Heart left ventricle (tissue), 16 donors: Measurements from ENCODE around the gene TFDP1. TPM values are rescaled to one million over a fixed set of nuclear protein-coding genes. Genes with fewer than 3 reads are reported as not detected.

Experiments
- ATAC-seq, 4 donors: fragments of 200-7000 bp; cut with Tn5 transposase; one replicate each; pipeline ENCODE4 v1.9.1; 2020 to 2022; ENCODE audit warnings: moderate library complexity in 4 of 4, mild to moderate bottlenecking in 3 of 4, moderate number of reproducible peaks in 1 of 4
- DNase-seq, 5 donors: peaks; one replicate each; pipeline ENCODE4 v3.0.0-alpha.2; 2020
- H3K27ac ChIP-seq, 12 donors: fragments of 200-600 bp; sonication (generic) in 4 of 12; one replicate each; pipeline versions ENCODE4 v1.5.0 to v1.8.0; 2016 to 2022; ENCODE audit warnings: mild to moderate bottlenecking in 2 of 12
- H3K27me3 ChIP-seq, 9 donors: fragments of 200-600 bp; sonication (generic) in 2 of 9; one replicate each; pipeline versions ENCODE4 v1.5.1 to v1.8.0; 2016 to 2022; ENCODE audit warnings: mild to moderate bottlenecking in 3 of 9
- H3K36me3 ChIP-seq, 9 donors: fragments of 200-600 bp; sonication (generic) in 2 of 9; one replicate each; pipeline versions ENCODE4 v1.5.0 to v1.8.0; 2018 to 2022; ENCODE audit warnings: mild to moderate bottlenecking in 2 of 9
- H3K4me1 ChIP-seq, 12 donors: fragments of 200-600 bp; sonication (generic) in 4 of 12; one replicate each; pipeline versions ENCODE4 v1.5.0 to v1.8.0; 2016 to 2022; ENCODE audit warnings: mild to moderate bottlenecking in 3 of 12
- H3K4me3 ChIP-seq, 12 donors: fragments of 200-600 bp; sonication (generic) in 4 of 12; one replicate each; pipeline versions ENCODE4 v1.5.0 to v1.8.0; 2017 to 2022; ENCODE audit warnings: mild to moderate bottlenecking in 9 of 12, moderate library complexity in 4 of 12
- H3K9me3 ChIP-seq, 12 donors: fragments of 200-600 bp; sonication (generic) in 4 of 12; one replicate each; pipeline versions ENCODE4 v1.5.0 to v1.8.0; 2016 to 2022; ENCODE audit warnings: mild to moderate bottlenecking in 1 of 12
- POLR2A ChIP-seq, 2 donors: fragments of 450-650 bp; IDR thresholded peaks; one replicate each; pipeline ENCODE4 v1.6.1; 2017; ENCODE audit warnings: antibody characterized with exemption in 2 of 2, mild to moderate bottlenecking in 2 of 2, moderate library complexity in 2 of 2
- WGBS, 4 donors: extraction: QIAGEN DNeasy Blood & Tissue Kit in 2 of 4; methylation state at CpG; one replicate each; pipeline versions ENCODE4 v1.1.5 to v1.1.7; 2013 to 2018; 5-methylcytosine and 5-hydroxymethylcytosine counted together
- intact Hi-C, 10 donors: fragments of 100-400 bp; cut with DNase I; formaldehyde crosslinking; loops; one replicate each; pipeline versions ENCODE4 v1.11.1 to v1.14.2; 2022
- polyA plus RNA-seq, 2 donors: library from polyadenylated mRNA; stranded (reverse); fragments of 200-250 nt; gene quantifications; one replicate each; pipeline ENCODE4 v1.2.3, GENCODE V29; 2013
- total RNA-seq, 9 donors: library from RNA; depleted of rRNA in 2 of 9; stranded (reverse); fragments of >200 nt in 2 of 9; fragmentation: NEBNext Ultra II Directional in 3 of 9; extraction: Animal tissue kit (Norgen Biotek cat#: 25700) in 3 of 9; gene quantifications; one replicate each; pipeline versions ENCODE4 v1.1.0 to v1.2.4, GENCODE V29; 2016 to 2023
- TF ChIP-seq, protein P1 (sequence below), 12 donors: fragments of 200-600 bp; sonication (generic) in 4 of 12; IDR thresholded peaks; one replicate each; pipeline versions ENCODE4 v1.5.0 to v1.8.0; 2018 to 2022; ENCODE audit warnings: antibody characterized with exemption in 12 of 12, mild to moderate bottlenecking in 5 of 12
- donor health status: ischemic (EF 13 %, LVEDD 7.1; RV severe dilation, severe dysfunction).
- donor health status: healthy with polysubstance abuse.
- donor health status: DM: no; HTN: yes; CAD: no.
- donor health status: DM: no; HTN: no; CAD: no.
- donor health status: ischemic (EF 25% LVEDD 6.9; RV normal size, moderate dysfunction).
- donor health status: ischemic (EF 25% LVEDD 5.7; RV mildly dilated, moderate dysfunction).
- donor health status: healthy.
- donor health status: DM: yes; HTN: yes; CAD: no.
- donor health status: ischemic (EF 35%, LVEDD 5.7; RV mildly dilated, moderate dysfunction).
- donor health status: nonischemic (EF 11% LVEDD 7.7; RV severe dilation, severe dysfunction).
- donor health status: DM: yes; HTN: yes; CAD: no.
- donor health status: PGD.
- donor health status: ischemic (EF 29% LVEDD 5.4; RV normal size, mild dysfunction).
- donor health status: nonischemic (EF 23%, LVEDD 6.1; RV moderate dilation, normal function).

The TFDP1 gene
- total and polyA plus RNA-seq, 11 donors: 19.7 to 50.3 (median 44.3) TPM

DNA sequence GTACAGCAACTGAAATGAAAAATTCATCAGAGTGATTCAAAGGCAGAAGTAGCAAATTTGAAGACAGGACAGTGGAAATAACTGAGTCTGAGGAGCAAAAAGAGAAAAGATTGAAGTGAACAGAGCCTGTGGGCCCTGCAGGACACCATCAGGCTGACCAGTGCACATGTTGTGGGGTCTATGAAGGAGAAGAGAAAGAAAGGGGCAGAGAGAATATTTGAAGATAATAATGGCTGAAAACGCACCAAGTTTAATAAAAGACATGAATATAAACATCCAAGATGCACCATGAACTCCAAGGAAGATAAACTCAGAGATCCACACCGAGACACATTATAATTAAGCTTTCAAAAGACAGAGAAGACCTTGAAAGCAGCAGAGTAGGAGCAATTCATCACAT is 58.0 kb downstream of the TFDP1 start:
- no peak overlapping the region for H3K4me3 ChIP-seq
- TF ChIP-seq POLR2A (IDR thresholded peaks at IDR 0.05): no peak
- TF ChIP-seq, protein P1, sequence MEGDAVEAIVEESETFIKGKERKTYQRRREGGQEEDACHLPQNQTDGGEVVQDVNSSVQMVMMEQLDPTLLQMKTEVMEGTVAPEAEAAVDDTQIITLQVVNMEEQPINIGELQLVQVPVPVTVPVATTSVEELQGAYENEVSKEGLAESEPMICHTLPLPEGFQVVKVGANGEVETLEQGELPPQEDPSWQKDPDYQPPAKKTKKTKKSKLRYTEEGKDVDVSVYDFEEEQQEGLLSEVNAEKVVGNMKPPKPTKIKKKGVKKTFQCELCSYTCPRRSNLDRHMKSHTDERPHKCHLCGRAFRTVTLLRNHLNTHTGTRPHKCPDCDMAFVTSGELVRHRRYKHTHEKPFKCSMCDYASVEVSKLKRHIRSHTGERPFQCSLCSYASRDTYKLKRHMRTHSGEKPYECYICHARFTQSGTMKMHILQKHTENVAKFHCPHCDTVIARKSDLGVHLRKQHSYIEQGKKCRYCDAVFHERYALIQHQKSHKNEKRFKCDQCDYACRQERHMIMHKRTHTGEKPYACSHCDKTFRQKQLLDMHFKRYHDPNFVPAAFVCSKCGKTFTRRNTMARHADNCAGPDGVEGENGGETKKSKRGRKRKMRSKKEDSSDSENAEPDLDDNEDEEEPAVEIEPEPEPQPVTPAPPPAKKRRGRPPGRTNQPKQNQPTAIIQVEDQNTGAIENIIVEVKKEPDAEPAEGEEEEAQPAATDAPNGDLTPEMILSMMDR (IDR thresholded peaks at IDR 0.05): no peak
- intact Hi-C loops: no loop called here
- H3K27me3 ChIP-seq: no peaks in the 10 kb centered on the region
- H3K27ac ChIP-seq: no peak overlapping the region
- DNase-seq (no peak), ATAC-seq (no peak)
- 88 to 97% (median 93%) methylated on average over 2 of the region's 2 CpGs for WGBS, 4 donors
- peaks cover 0 to 38% (median 29%) of the 10 kb centered on the region in 9 donors for H3K36me3 ChIP-seq
- H3K4me1 ChIP-seq: peaks cover 0 to 11% (median 5%) of the 10 kb centered on the region in 12 donors
- no peaks in the 10 kb centered on the region for H3K9me3 ChIP-seq

DNA sequence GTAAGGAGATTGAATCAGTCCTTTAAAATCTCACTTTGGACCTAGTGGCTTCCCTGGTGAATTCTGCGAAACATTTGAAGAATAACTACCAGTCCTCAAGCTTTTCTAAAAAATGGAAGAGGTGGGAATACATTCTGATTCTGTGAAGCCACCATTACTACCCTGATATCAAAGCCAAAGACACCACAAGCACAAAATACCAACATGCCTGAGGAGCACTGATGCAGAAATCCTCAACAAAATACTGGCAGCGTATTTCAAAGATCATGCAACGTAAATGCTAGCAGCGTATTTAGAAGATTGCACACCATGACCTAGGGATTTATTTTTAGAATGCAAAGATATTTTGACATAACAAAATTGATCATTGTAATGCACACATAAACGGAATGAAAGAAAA is 59.0 kb downstream of the TFDP1 start:
- WGBS, 4 donors: 96 to 98% (median 97%) methylated on average over 5 of the region's 5 CpGs
- Histone ChIP-seq H3K27me3 (no peaks in the 10 kb centered on the region), H3K4me1 (peaks cover 0 to 17% (median 9%) of the 10 kb centered on the region in 12 donors), H3K9me3 (no peaks in the 10 kb centered on the region), H3K27ac (no peak overlapping the region), H3K4me3 (no peak overlapping the region), H3K36me3 (peaks cover 0 to 28% (median 20%) of the 10 kb centered on the region in 9 donors)
- no peak for DNase-seq
- ATAC-seq: no peak
- intact Hi-C loops: no loop called here
- no peak for TF ChIP-seq POLR2A (IDR thresholded peaks at IDR 0.05)
- TF ChIP-seq, protein P1 (IDR thresholded peaks at IDR 0.05): no peak

DNA sequence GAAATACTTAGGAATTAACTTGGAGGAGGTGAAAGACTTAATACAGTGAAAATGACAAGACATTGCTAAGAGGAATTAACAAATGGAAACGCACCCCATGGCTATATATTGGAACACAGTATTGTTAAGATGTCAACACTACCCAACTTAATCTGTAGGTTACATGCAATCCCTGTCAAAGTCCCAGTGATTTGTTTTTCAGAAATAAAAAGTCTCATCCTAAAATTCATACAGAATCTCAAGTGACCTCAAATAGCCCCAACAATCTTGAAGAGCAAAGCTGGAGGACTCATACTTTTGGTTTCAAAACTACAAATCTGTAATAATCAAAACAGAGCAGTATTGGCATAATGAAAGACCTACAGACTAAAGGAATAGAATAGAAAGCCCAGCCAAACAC is 60.2 kb downstream of the TFDP1 start:
- Histone ChIP-seq H3K27ac (no peak overlapping the region), H3K27me3 (no peaks in the 10 kb centered on the region), H3K9me3 (no peaks in the 10 kb centered on the region), H3K4me1 (peaks cover 0 to 22% (median 9%) of the 10 kb centered on the region in 12 donors), H3K4me3 (no peak overlapping the region), H3K36me3 (peaks cover 0 to 16% (median 10%) of the 10 kb centered on the region in 9 donors)
- DNase-seq (no peak), ATAC-seq (no peak)
- TF ChIP-seq, protein P1 (IDR thresholded peaks at IDR 0.05): no peak
- TF ChIP-seq POLR2A (IDR thresholded peaks at IDR 0.05): no peak
- intact Hi-C loops: no loop called here
- WGBS, 4 donors: 93 to 100% (median 98%) methylated on average over 1 of the region's 1 CpG

DNA sequence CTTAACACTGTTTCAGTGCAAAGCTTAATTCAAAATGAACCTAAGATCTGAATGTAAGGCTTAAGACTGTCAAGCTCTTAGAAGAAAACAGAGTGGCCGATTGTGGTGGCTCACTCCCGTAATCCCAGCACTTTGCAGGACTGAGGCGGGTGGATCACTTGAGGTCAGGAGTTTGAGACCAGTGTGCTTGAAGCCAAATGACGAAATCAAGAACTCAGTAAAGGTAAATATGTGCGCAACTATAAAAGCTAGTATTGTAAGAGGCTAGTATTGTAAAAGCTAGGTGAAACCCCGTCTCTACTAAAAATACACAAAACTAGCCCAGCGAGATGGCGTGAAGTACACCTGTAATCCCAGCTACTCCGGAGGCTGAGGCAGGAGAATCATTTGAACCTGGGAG is 60.8 kb downstream of the TFDP1 start:
- Histone ChIP-seq H3K36me3 (peaks cover 0 to 11% (median 5%) of the 10 kb centered on the region in 9 donors), H3K9me3 (no peaks in the 10 kb centered on the region), H3K27ac (no peak overlapping the region), H3K4me1 (peaks cover 0 to 19% (median 9%) of the 10 kb centered on the region in 12 donors), H3K4me3 (no peak overlapping the region), H3K27me3 (no peaks in the 10 kb centered on the region)
- DNase-seq (no peak), ATAC-seq (no peak)
- TF ChIP-seq, protein P1 (IDR thresholded peaks at IDR 0.05): no peak
- TF ChIP-seq POLR2A (IDR thresholded peaks at IDR 0.05): no peak
- WGBS, 4 donors: 95 to 99% (median 97%) methylated on average over 9 of the region's 9 CpGs
- intact Hi-C loops: no loop called here
